Astrocyte (in vitro differentiated cells and primary cell): ENCODE data around the gene PPL. TPM values are rescaled to one million over a fixed set of nuclear protein-coding genes. Genes with fewer than 3 reads are reported as not detected.

Source experiments
- DNase-seq: peaks from one replicate; pipeline ENCODE4 v3.0.0-alpha.2; 2010; ENCODE audit warnings: low read depth
- FAIRE-seq: peaks from 2 replicates; lab custom pipeline; 2011; peaks lifted over from hg19 to GRCh38; lab: Jason Lieb, UNC
- H2AFZ ChIP-seq: 2 replicates; pipeline ENCODE4 v1.6.0; 2012; ENCODE audit warnings: low read depth, low read length, inconsistent platforms
- H3K27ac ChIP-seq: 2 replicates; pipeline ENCODE4 v1.5.1; 2011; ENCODE audit warnings: low read depth, low read length, inconsistent platforms
- H3K27me3 ChIP-seq: 2 replicates; pipeline ENCODE4 v1.6.0; 2011; ENCODE audit warnings: low read length, inconsistent platforms; ENCODE audit not compliant: insufficient read depth
- H3K36me3 ChIP-seq: 2 replicates; pipeline ENCODE4 v1.5.1; 2011; ENCODE audit warnings: low read length, inconsistent platforms; ENCODE audit not compliant: insufficient read depth
- H3K4me1 ChIP-seq: 2 replicates; pipeline ENCODE4 v1.5.1; 2011; ENCODE audit warnings: low read length, inconsistent platforms; ENCODE audit not compliant: insufficient read depth
- H3K4me2 ChIP-seq: 2 replicates; pipeline ENCODE4 v1.6.0; 2012; ENCODE audit warnings: low read length, inconsistent platforms
- H3K4me3 ChIP-seq: 2 replicates; pipeline ENCODE4 v1.5.1; 2011; ENCODE audit warnings: low read depth, mild to moderate bottlenecking, low read length, inconsistent platforms; ENCODE audit not compliant: insufficient read depth
- H3K79me2 ChIP-seq: 2 replicates; pipeline ENCODE4 v1.6.0; 2012; ENCODE audit warnings: mild to moderate bottlenecking, low read length, inconsistent platforms; ENCODE audit not compliant: insufficient read depth
- H3K9ac ChIP-seq: 2 replicates; pipeline ENCODE4 v1.6.0; 2012; ENCODE audit warnings: mild to moderate bottlenecking, low read length, inconsistent platforms
- H3K9me3 ChIP-seq: 2 replicates; pipeline ENCODE4 v1.5.1; 2012; ENCODE audit warnings: low read depth, mild to moderate bottlenecking, low read length, inconsistent platforms; ENCODE audit not compliant: insufficient read depth
- H4K20me1 ChIP-seq: 2 replicates; pipeline ENCODE4 v1.6.0; 2012; ENCODE audit warnings: low read length, inconsistent platforms; ENCODE audit not compliant: insufficient read depth
- H3K27ac Mint-ChIP-seq: one replicate; pipeline ENCODE4 v1.8.0; 2021; ENCODE audit warnings: mild to moderate bottlenecking, mixed read lengths; ENCODE audit not compliant: unreplicated experiment
- H3K27me3 Mint-ChIP-seq: one replicate; pipeline ENCODE4 v1.8.0; 2021; ENCODE audit warnings: low read depth, mixed read lengths; ENCODE audit not compliant: unreplicated experiment
- H3K36me3 Mint-ChIP-seq: one replicate; pipeline ENCODE4 v1.8.0; 2021; ENCODE audit warnings: low read depth, mixed read lengths; ENCODE audit not compliant: unreplicated experiment
- H3K4me1 Mint-ChIP-seq: one replicate; pipeline ENCODE4 v1.8.0; 2021; ENCODE audit warnings: low read depth, mixed read lengths; ENCODE audit not compliant: unreplicated experiment
- H3K4me3 Mint-ChIP-seq: one replicate; pipeline ENCODE4 v1.8.0; 2021; ENCODE audit warnings: mild to moderate bottlenecking, moderate library complexity, mixed read lengths; ENCODE audit not compliant: unreplicated experiment
- H3K9me3 Mint-ChIP-seq: one replicate; pipeline ENCODE4 v1.8.0; 2021; ENCODE audit warnings: mild to moderate bottlenecking, mixed read lengths; ENCODE audit not compliant: unreplicated experiment
- EZH2 ChIP-seq: IDR thresholded peaks from 2 replicates; pipeline ENCODE4 v1.6.1; 2012; ENCODE audit warnings: mild to moderate bottlenecking, low read length, inconsistent platforms; ENCODE audit not compliant: insufficient read depth
- total RNA-seq: library from RNA; stranded (reverse); gene quantifications from 2 replicates; pipeline ENCODE4 v1.2.1, GENCODE V29; 2021
- TF ChIP-seq, protein P1 (sequence below): IDR thresholded peaks from 2 replicates; pipeline ENCODE4 v1.5.1; 2011; ENCODE audit warnings: low read depth, mild to moderate bottlenecking, inconsistent platforms, low read length, moderate library complexity; ENCODE audit not compliant: insufficient read depth

The PPL gene
- total RNA-seq, 1 donor from 2014 or later: 12.3 TPM

GRCh38 chr16:4949986-4950385 lies 13.0 kb upstream of the PPL start:
- FAIRE-seq (no peak), DNase-seq (no peak)
- no peaks in the 10 kb centered on the region for H3K9me3 ChIP-seq
- TF ChIP-seq EZH2: no peak
- TF ChIP-seq, protein P1, sequence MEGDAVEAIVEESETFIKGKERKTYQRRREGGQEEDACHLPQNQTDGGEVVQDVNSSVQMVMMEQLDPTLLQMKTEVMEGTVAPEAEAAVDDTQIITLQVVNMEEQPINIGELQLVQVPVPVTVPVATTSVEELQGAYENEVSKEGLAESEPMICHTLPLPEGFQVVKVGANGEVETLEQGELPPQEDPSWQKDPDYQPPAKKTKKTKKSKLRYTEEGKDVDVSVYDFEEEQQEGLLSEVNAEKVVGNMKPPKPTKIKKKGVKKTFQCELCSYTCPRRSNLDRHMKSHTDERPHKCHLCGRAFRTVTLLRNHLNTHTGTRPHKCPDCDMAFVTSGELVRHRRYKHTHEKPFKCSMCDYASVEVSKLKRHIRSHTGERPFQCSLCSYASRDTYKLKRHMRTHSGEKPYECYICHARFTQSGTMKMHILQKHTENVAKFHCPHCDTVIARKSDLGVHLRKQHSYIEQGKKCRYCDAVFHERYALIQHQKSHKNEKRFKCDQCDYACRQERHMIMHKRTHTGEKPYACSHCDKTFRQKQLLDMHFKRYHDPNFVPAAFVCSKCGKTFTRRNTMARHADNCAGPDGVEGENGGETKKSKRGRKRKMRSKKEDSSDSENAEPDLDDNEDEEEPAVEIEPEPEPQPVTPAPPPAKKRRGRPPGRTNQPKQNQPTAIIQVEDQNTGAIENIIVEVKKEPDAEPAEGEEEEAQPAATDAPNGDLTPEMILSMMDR: no peak
- H2AFZ ChIP-seq: no peak overlapping the region
- H3K4me3 ChIP-seq: no peak overlapping the region
- Mint-ChIP-seq H3K27ac (no peak overlapping the region), H3K9me3 (no peaks in the 10 kb centered on the region), H3K27me3 (no peaks in the 10 kb centered on the region), H3K4me3 (no peak overlapping the region), H3K36me3 (no peaks in the 10 kb centered on the region), H3K4me1 (peaks cover 16% of the 10 kb centered on the region)
- no peak overlapping the region for H3K4me2 ChIP-seq
- H3K27ac ChIP-seq: no peak overlapping the region
- no peak overlapping the region for H3K9ac ChIP-seq
- no peaks in the 10 kb centered on the region for H3K36me3 ChIP-seq
- H3K27me3 ChIP-seq: no peaks in the 10 kb centered on the region
- peaks cover 8% of the 10 kb centered on the region for H3K4me1 ChIP-seq
- H3K79me2 ChIP-seq: no peaks in the 10 kb centered on the region
- H4K20me1 ChIP-seq: peaks cover 6% of the 10 kb centered on the region

GRCh38 chr16:4948903-4949766 lies 12.2 kb upstream of the PPL start:
- H3K27me3 ChIP-seq: no peaks in the 10 kb centered on the region
- H3K4me2 ChIP-seq: no peak overlapping the region
- peaks cover 23% of the 10 kb centered on the region for H3K4me1 Mint-ChIP-seq
- H3K36me3 Mint-ChIP-seq: no peaks in the 10 kb centered on the region
- no peak overlapping the region for H3K4me3 Mint-ChIP-seq
- H3K27ac ChIP-seq: no peak overlapping the region
- H3K27ac Mint-ChIP-seq: no peak overlapping the region
- TF ChIP-seq, protein P1: no peak
- H3K36me3 ChIP-seq: no peaks in the 10 kb centered on the region
- no peaks in the 10 kb centered on the region for H3K9me3 ChIP-seq
- no peak overlapping the region for H3K9ac ChIP-seq
- no peak overlapping the region for H3K4me3 ChIP-seq
- no peaks in the 10 kb centered on the region for H3K79me2 ChIP-seq
- H3K27me3 Mint-ChIP-seq: no peaks in the 10 kb centered on the region
- no peak overlapping the region for H2AFZ ChIP-seq
- FAIRE-seq: no peak
- H3K9me3 Mint-ChIP-seq: no peaks in the 10 kb centered on the region
- H3K4me1 ChIP-seq: peaks cover 15% of the 10 kb centered on the region
- DNase-seq: no peak
- H4K20me1 ChIP-seq: peaks cover 6% of the 10 kb centered on the region
